GM12873 (cell line): ENCODE data around the gene GNB3.

Source experiments
- TF ChIP-seq, protein P1 (sequence below): IDR thresholded peaks from 2 replicates; pipeline ENCODE4 v1.5.1; 2012; ENCODE audit warnings: low read depth, mild to moderate bottlenecking, moderate library complexity, low read length, control low read depth; ENCODE audit not compliant: insufficient read depth; ENCODE audit errors: missing control alignments

Gene GNB3

DNA sequence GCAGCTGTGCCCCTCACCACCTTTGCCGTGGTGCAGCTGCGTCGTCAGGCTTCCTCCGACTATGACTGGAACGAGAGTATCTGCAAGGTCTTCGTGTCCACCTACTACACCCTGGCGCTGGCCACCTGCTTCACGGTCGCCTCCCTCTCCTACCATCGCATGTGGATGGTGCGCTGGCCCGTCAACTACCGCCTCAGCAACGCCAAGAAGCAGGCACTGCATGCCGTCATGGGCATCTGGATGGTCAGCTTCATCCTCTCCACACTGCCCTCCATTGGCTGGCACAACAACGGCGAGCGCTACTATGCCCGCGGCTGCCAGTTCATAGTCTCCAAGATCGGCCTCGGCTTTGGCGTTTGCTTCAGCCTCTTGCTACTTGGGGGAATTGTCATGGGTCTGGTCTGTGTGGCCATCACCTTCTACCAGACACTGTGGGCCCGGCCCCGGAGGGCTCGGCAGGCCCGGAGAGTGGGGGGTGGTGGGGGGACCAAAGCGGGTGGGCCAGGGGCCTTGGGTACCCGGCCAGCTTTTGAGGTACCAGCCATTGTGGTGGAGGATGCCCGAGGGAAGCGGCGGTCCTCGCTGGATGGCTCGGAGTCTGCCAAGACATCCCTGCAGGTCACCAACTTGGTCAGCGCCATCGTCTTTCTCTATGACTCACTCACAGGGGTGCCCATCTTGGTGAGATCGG, 16.5 kb upstream of the GNB3 start:
- TF ChIP-seq, protein P1, sequence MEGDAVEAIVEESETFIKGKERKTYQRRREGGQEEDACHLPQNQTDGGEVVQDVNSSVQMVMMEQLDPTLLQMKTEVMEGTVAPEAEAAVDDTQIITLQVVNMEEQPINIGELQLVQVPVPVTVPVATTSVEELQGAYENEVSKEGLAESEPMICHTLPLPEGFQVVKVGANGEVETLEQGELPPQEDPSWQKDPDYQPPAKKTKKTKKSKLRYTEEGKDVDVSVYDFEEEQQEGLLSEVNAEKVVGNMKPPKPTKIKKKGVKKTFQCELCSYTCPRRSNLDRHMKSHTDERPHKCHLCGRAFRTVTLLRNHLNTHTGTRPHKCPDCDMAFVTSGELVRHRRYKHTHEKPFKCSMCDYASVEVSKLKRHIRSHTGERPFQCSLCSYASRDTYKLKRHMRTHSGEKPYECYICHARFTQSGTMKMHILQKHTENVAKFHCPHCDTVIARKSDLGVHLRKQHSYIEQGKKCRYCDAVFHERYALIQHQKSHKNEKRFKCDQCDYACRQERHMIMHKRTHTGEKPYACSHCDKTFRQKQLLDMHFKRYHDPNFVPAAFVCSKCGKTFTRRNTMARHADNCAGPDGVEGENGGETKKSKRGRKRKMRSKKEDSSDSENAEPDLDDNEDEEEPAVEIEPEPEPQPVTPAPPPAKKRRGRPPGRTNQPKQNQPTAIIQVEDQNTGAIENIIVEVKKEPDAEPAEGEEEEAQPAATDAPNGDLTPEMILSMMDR: no peak

DNA sequence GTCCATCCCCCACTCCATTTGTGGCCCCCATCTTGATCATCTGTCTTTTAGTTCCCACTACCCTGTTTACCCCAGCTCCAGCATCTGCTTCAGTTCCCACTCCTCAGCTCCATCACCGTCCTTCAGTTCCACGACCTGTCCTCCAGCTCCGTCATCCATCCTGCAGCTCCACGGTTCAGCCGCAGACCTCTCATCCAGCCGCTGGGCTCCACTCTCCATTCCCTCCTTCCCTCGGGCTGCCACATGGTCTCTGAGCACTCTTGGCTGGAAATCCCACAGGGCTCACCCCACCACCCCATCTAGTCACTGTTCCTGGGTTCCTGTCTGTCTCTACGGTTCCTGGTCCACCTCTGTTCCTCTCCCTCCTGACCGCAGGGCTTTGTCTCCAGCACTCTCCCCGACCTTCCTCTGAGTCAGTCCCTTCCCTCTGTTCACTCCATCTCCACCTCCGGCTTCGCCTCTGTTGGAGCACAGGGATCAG, 15.8 kb upstream of the GNB3 start:
- TF ChIP-seq, protein P1: no peak

DNA sequence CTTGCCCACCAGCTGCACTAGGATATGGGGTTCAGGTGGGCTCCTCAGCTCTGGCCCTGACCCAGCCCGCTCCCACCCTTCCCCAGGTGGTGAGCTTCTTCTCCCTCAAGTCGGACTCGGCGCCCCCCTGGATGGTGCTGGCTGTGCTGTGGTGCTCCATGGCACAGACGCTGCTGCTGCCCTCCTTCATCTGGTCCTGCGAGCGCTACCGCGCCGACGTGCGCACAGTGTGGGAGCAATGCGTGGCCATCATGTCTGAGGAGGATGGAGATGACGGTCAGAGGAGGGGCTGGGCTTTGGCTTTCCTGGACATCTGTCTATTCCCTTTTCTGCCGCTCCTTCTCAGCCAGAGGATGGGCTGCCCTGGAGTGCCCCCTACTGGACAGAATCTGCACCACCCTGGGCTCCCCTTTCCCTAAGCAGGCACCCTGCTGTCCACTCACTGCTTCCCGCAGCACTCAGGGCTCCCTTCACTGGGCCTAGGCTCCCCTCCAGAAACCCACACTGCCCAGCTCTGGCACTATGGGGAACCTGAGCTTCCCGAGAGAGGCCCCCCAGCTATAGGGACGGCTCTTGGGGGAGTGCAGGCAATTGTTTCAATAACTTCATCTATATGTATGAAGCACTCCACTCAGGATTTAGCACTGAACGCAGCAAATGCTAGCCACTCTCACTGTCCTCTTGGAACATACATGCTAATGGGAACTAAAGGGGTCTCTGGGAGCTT, 15.2 kb upstream of the GNB3 start:
- TF ChIP-seq, protein P1: peak; percentile 97

DNA sequence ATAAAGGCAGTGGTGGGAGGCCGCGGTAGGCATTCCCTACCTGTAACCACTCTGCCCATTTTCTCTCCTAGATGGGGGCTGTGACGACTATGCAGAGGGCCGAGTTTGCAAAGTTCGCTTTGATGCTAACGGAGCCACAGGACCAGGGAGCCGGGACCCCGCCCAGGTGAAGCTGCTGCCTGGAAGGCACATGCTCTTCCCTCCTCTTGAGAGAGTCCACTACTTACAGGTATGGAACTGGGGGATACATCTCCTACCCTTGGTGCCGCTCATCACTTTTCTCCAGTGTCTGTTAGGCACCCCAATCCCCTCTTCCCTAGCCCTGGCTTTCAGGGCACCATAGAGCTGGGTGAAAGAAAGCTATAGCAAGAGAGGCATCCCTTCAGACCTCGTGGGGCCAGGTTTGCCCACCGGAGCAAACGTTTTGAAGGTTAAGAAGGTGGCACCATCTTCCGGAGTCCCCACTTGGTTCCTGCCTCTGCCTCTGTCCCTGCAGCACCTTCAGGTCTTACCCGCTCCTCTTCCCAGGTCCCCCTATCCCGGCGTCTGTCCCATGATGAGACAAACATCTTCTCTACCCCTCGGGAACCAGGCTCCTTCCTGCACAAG, 14.5 kb upstream of the GNB3 start:
- TF ChIP-seq, protein P1: no peak

DNA sequence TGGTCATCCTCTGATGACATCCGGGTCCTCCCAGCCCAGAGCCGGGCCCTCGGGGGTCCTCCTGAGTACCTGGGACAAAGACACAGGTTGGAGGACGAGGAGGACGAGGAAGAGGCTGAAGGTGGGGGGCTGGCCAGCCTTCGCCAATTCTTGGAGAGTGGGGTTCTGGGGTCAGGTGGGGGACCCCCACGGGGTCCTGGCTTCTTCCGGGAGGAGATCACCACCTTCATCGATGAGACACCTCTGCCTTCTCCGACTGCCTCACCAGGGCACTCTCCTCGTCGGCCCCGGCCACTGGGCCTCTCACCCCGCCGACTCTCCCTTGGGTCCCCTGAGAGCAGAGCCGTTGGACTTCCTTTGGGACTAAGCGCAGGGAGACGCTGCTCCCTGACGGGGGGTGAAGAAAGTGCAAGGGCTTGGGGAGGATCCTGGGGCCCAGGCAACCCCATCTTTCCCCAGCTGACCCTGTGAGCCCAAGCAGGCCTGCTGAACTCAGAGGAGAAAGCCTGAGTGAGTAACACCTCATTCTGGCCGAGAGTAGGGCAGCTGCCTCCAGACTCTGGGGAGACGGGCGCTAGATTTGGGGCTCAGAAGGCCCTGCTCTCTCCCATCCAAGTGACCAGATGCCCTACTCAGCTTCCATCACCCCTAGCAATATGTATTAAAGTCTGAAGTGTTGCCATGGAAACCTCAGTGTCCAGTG, 13.8 kb upstream of the GNB3 start:
- TF ChIP-seq, protein P1: no peak

DNA sequence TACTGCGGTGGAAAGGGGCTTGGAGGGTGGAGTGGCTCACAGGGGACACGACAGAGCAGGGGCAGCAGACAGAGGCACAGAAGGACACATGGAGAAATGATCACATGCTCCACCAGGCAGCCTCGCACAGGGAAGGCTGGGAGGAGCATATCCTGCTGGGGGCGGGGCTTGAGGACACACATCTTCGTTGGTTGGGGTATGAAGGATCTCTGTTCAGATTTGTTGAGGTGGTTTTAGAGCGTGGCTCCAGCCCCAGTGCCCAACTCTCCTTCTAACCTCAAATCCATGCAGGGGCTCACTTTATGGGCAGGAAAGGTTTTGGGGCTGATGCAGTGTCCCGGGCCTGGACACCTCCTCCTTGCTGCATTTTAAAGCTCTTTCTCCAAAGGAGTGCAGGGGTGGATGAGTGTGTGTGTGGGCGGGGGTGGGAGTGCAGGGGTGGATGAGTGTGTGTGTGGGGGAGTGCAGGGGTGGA, 13.3 kb upstream of the GNB3 start:
- TF ChIP-seq, protein P1: no peak
